ENCODE data around the gene WDR5. TPM values are rescaled to one million over a fixed set of nuclear protein-coding genes. Genes with fewer than 3 reads are reported as not detected.

The WDR5 gene
- total and polyA plus RNA-seq, 4 donors, result 15.7 to 27.3 (median 21.6) TPM

GRCh38 chr9:134185536-134186011 is 49.7 kb downstream of the WDR5 start:
- no peak overlapping the region for H3K9ac ChIP-seq (ENCODE audit: insufficient read depth in 1 of 2, low read length in 2 of 2)
- ATAC-seq (ENCODE audit: insufficient read depth, low FRiP score), result no peak
- peaks cover 0 to 35% (median 11%) of the 10 kb centered on the region in 5 donors for H3K4me1 ChIP-seq (ENCODE audit: control insufficient read depth in 5 of 5, insufficient read depth in 5 of 5, low read length in 5 of 5)
- peak in 1 of 3 donors; percentile 13 for DNase-seq
- H3K4me3 ChIP-seq, result no peak overlapping the region
- H3K9me3 ChIP-seq (ENCODE audit: control insufficient read depth in 4 of 4, insufficient read depth in 3 of 4, low read length in 3 of 4), result no peaks in the 10 kb centered on the region
- no peak overlapping the region for H3K27ac ChIP-seq (ENCODE audit: low read depth in 1 of 2, low read length in 1 of 2)
- no peaks in the 10 kb centered on the region for H3K36me3 ChIP-seq (ENCODE audit: control insufficient read depth in 4 of 4, insufficient read depth in 4 of 4, low read length in 4 of 4)
- H3K27me3 ChIP-seq (ENCODE audit: control insufficient read depth in 3 of 3, insufficient read depth in 3 of 3, low read length in 2 of 3), result peaks cover 0 to 6% (median 0%) of the 10 kb centered on the region in 3 donors
- 51 to 57% methylated on average over 8 of the region's 8 CpGs for whole genome bisulfite sequencing, 2 donors
- TF ChIP-seq CTCF (IDR thresholded peaks at IDR 0.05; ENCODE audit: control extremely low read depth, extremely low read depth), result no peak

GRCh38 chr9:134186471-134187109 is 50.7 kb downstream of the WDR5 start:
- Histone ChIP-seq H3K27ac (ENCODE audit: low read depth in 1 of 2, low read length in 1 of 2) (no peak overlapping the region), H3K36me3 (ENCODE audit: control insufficient read depth in 4 of 4, insufficient read depth in 4 of 4, low read length in 4 of 4) (no peaks in the 10 kb centered on the region), H3K9me3 (ENCODE audit: control insufficient read depth in 4 of 4, insufficient read depth in 3 of 4, low read length in 3 of 4) (no peaks in the 10 kb centered on the region), H3K4me3 (no peak overlapping the region), H3K27me3 (ENCODE audit: control insufficient read depth in 3 of 3, insufficient read depth in 3 of 3, low read length in 2 of 3) (peaks cover 0 to 6% (median 0%) of the 10 kb centered on the region in 3 donors), H3K4me1 (ENCODE audit: control insufficient read depth in 5 of 5, insufficient read depth in 5 of 5, low read length in 5 of 5) (peaks cover 0 to 35% (median 11%) of the 10 kb centered on the region in 5 donors), H3K9ac (ENCODE audit: insufficient read depth in 1 of 2, low read length in 2 of 2) (no peak overlapping the region)
- DNase-seq (peak; percentile 42 to 70 (median 43)), ATAC-seq (ENCODE audit: insufficient read depth, low FRiP score) (no peak)
- TF ChIP-seq CTCF (IDR thresholded peaks at IDR 0.05; ENCODE audit: control extremely low read depth, extremely low read depth), result no peak
- WGBS, 2 donors, result 51 to 59% methylated on average over 21 of the region's 21 CpGs

- H3K36me3 ChIP-seq (ENCODE audit: control insufficient read depth in 4 of 4, insufficient read depth in 4 of 4, low read length in 4 of 4), result no peaks in the 10 kb centered on the region
- TF ChIP-seq CTCF (IDR thresholded peaks at IDR 0.05; ENCODE audit: control extremely low read depth, extremely low read depth), result no peak
- WGBS, 2 donors, result 82 to 89% methylated on average over 12 of the region's 12 CpGs
- ATAC-seq (ENCODE audit: insufficient read depth, low FRiP score) (no peak), DNase-seq (no peak)
- no peak overlapping the region for H3K4me3 ChIP-seq
- H3K4me1 ChIP-seq (ENCODE audit: control insufficient read depth in 5 of 5, insufficient read depth in 5 of 5, low read length in 5 of 5), result peaks cover 0 to 35% (median 11%) of the 10 kb centered on the region in 5 donors
- H3K27me3 ChIP-seq (ENCODE audit: control insufficient read depth in 3 of 3, insufficient read depth in 3 of 3, low read length in 2 of 3), result peaks cover 0 to 6% (median 0%) of the 10 kb centered on the region in 3 donors
- H3K27ac ChIP-seq (ENCODE audit: low read depth in 1 of 2, low read length in 1 of 2), result no peak overlapping the region
- no peak overlapping the region for H3K9ac ChIP-seq (ENCODE audit: insufficient read depth in 1 of 2, low read length in 2 of 2)
- H3K9me3 ChIP-seq (ENCODE audit: control insufficient read depth in 4 of 4, insufficient read depth in 3 of 4, low read length in 3 of 4), result no peaks in the 10 kb centered on the region
These were observed 51.2 kb downstream of the WDR5 start for GRCh38 chr9:134187110-134187531.
